GM18873 (cell line): ENCODE results near the gene GOLGA6C.
"Not testable (repeated sequence)": the region's sequence is repeated elsewhere in the genome, so short reads cannot be mapped to it uniquely, and the experiment has no call there.

ENCODE experiments used
- ATAC-seq: cut with Tn5 transposase; IDR thresholded peaks from one replicate; pipeline ENCODE4 v1.9.1; 2021; ENCODE audit warnings: mild to moderate bottlenecking, moderate library complexity, moderate number of reproducible peaks; ENCODE audit not compliant: unreplicated experiment, low FRiP score

GOLGA6C gene

DNA sequence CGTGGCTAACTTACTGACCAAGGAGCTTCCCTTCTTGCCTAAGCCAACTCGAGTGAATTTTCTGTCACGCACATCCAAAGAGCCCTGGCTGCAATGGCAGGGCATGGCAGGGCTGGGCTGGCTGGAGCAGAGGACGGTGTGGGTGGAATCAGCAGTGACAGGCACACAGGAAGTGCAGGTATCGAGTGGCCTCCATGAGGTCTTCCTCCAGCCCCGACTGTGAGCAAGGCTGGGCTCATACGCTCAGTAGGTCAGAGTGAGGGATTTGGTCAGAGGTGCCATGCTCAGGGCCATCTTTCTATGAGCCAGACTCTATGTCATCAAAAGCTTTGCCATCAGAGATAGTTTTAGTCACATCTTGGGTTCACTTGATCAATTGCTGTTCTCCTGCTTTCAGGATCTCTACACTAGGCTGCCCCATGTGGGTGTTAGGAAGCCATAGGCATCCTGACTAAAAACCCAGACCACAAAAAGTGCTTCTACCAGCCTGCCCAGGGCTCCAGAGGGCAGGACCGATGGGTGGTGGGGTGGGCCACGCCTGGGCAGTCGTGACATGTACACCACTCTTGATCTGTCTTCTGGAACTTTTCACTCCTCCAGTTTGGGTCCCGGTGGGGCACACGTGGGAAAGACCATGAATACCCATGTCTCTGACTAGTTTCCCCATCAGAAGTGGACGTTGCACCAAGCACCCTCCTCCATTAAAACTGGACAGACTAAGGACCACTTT is 55.1 kb downstream of the GOLGA6C start:
- no peak for ATAC-seq

- ATAC-seq = no peak
Observed at GRCh38 chr15:75314552-75315290, 56.6 kb downstream of the GOLGA6C start.

DNA sequence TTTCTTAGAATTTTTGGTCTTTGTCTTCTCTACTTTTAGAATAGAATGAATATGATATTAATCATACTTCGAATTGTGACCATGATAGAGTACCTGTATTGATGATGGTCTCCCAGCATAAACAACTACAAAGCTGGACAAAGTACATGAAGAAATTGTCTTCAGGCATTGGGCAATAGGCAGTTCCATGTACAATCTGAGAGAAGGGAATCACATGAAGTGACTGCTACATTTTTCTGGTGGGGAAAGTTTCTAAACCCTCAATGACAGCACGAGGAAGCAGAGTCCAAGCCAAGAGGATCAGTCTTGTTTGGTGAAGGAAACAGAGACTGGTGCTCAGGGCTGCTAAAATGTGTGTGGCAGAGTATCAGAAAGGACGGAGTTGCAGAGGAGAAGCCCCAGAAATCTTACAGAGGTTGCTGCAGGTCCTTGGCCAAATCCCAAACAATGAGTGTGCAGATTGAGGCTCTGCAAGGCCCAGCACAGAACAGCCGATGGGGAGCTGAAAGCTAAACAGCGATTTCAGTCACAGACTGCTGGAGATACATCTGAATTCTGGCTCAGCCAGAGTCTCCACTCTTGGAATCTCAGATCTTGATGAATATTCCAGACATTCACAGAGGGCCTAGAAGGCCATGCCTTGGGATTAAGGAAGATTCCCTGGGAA is 61.2 kb downstream of the GOLGA6C start:
- not testable (repeated sequence) for ATAC-seq
